ENCODE data around the gene SMIM1.
A peak's percentile ranks its signal among the peaks of the same experiment; 100 is the strongest.
"Not testable (repeated sequence)": the region's sequence is repeated elsewhere in the genome, so short reads cannot be mapped to it uniquely, and the experiment has no call there.

The SMIM1 gene

DNA sequence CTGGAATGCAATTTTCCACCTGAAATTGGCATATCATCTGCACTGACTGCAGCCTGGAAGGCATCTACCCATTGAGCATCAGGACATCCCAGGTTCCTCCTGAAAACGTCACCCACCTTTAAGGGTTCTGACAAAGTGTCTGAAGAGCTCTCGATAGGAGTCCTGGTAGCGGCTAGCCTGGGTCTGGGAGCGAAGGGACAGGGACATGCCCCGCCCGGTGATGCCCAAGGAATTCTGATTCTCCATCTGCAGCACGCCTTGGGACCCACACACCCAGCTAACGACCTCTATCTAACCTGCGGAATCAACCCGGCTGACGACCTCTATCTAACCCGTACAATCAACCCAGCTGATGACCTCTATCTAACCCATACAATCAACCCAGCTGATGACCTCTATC, 33.6 kb upstream of the SMIM1 start:
- DNase-seq, result no peak

DNA sequence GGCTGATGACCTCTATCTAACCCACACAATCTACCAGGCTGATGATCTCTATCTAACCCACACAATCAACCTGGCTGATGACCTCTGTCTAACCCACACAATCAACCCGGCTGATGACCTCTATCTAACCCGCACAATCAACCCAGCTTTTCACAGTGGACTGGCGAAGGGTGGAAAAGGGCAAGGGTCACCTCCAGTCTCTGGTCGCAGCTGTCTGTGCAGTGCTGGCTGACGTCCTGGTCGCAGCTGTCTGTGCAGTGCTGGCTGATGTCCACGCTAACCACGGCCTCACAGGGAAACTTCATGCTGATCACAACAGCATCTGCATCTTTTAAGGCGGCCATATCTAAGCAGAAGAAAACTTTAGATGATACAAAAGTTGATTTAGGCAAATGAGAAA, 32.5 kb upstream of the SMIM1 start:
- no peak for DNase-seq

DNA sequence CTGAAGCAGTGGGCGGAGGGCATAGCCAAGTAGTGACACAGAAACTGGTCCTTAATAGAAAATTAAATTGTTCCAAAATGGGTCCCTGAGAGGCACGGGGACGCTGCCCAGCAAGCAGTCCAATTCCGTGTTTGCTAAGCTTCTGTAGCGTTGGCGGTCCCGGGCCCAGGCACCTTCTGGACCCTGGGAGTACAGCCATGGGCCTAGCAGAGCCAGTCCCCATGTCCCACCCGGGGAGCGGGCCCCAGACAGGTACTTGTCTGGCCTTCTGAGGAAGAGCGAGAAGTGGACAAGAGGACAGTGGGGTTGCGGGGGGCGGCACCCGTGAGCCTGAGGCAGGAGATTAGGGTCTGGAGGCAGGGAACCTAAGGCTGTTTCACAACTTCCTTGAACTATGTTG, 31.8 kb upstream of the SMIM1 start:
- DNase-seq, result no peak

DNA sequence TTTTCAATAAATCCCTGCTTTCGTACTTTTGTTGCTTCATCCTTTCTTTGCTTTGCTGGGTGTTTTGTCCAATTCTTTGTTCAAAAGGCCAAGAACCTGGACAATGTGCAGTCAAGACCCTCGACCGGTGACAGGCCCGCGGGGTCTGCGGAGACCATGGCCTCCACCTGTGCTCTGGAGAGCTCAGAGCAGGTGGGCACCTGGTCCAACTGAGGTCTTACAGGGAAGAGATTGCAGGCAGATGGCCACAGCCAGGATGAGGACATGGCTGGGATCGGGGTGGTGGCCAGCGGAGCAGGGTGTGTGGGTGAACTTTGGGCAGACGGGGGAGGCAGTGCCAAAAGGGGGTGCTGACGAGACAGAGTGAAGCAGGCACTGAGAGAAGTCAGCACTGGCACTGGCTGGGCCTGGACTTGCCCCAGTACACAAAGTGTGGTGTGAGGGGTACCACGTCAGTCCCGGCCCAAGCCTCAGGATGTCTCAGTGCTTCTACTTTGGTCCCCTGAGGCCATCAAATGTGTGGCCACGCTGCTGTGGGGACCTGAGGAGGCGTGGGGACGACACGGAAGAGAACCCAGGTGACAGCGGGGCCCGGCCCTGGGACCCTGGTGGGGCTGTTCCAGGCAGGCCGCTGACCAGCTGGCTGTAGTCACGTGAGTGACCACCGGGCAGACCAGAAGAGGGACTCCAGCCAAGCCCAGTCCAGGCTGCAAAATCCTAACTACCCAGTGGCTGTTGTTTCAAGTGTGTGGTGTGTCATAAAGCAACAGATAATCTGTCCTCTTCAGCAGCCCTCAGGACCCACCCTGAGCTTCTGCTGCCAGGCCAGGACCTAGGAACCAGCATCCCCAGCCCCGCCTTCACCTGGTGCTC, 30.7 kb upstream of the SMIM1 start:
- no peak for DNase-seq

DNA sequence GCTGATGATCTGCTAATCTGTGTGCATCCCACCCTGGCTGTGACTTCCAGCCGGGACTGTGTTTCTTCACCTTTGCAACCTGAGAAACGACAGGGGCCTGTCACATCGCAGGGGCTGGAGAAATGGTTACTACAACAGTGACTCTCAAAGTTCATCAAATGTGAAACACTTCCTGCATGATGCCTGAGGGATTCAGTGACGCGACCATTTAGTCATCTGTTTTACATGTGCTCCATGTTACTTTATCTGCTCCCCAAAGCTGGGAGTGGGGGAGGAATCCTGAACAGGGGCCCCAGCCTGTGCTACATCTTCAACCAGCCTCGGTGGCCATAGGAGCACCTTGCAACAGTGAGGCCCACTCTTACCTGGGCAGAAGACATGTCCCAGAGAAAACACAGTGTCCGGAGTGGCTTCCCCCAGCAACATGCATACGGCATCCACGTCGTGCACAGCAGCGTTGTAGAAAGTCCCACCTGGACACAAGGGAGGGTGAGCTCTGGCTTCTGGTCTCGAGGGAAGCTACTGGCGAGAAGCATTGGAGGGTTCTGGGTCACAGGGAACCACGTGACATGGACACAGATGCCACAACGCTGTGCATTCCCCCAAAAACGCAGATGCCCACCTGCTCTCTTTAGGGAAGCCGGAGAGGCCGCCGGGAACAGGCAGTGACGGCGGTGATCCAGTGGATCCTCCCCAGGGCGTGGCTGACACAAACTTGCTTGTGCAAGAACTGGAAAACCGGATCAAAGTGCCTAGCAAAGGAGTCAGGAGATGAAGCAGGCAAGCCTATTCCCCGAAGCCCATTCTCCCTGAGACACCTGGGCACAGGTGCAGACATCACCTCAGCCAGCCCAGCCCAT, 29.9 kb upstream of the SMIM1 start:
- no peak for DNase-seq

DNA sequence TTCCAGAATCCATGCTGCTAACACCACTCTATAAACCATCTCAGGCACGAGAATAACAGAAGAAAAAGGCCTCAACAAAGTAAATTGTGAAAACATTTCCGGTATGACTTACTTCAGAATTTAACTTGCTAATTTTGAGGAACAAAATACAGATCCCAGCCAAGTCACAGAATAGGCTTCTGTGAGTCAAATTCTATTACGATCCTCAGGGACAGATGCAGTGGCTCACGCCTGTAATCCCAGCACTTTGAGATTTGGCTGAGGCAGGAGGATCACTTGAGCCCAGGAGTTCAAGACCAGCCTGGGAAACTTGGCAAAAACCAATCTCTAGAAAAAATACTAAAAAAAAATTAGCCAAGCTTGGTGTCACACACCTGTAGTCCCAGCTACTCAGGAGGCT, 29.1 kb upstream of the SMIM1 start:
- DNase-seq, result no peak

DNA sequence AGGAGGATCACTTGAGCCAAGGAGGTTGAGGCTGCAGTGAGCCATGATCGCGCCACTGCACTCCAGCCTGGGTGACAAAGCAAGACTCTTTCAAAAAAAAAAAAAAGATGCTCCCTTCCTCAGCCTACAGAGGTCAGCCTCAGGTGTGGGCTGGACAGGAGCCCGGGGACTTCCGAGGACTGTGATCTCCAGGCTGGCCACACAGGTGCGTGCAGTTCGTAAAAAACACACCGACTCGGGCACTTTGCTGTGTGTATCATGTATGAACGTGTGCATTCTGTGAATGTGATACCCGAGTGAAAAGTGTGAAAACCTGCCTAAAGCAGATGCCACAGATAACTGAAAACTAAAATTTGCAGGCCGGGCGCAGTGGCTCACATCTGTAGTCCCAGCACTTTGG, 28.7 kb upstream of the SMIM1 start:
- no peak for DNase-seq

DNA sequence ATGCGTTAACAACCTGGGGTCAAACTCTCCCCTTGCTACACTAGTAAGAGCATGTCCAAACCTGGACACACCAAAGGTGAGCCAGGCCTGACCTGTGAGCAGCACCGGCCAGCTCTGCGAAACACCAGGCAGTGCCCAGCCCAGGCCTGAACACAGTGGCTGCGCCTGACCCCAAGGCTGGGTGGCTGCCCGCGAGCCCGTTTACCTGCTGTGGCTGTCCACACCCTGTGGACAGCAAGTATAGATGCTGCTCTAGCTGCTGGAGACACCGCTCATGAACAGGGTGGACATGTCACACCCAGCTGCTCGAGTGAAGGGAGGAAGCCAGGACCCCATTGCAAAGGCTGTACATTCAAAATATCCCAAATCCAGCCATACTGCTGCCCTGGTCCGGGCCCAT, 27.9 kb upstream of the SMIM1 start:
- DNase-seq, result no peak

DNA sequence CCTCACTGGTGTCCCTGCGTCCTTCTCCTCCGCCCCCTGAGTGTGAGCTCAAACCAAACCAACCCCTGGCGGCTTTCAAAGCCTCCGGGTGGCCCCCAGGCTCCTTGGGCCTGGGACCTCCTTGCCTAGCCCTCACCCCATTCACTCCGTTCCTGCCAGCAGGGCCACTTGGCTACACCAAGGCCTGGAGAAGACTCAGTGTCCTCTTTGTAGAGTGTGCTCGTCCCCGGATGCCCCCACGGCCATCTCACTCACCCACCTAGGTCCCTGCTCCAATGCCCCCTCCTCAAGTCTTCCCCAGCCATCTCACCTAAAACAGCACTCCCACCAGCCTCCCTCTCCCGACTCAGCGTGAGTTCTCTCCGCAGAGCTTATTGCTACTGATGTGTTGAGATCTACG, 27.5 kb upstream of the SMIM1 start:
- no peak for DNase-seq

DNA sequence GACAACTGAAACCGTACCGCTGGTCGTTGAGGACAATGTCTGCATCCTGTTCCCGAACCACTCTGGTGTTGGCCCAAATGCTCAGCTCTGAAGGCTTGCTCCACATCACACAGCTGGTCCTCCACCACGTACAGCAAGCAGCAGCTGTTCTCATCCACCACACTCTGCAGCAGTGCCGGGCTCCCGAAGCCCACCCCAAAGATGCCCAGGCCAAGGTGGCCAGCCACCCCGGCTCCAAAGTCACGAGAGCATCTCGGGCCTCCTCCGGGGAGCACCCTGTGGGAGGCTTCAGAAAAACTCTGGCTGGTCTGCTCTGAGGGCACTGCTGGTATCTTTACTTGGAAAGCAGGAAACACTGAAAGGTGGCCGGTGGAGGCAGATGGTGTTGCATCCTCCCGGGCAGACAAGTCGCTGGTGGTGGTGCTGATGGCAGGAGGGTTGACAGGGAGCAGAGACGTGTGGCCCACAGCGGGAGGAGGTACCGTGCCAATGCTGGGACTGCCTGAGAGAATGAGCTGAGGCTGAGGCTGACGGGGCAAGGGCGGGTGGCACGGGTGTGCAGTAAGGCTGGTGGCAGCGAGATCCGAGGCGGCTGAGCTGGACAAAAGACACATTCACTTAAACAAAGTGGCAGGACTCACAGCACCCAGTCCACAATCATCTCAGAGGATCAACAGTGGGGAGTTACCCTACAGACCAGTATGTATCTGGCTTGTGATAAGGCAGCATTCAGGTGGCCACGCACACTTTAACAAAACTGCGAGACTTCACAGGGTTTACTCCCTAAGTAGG, 26.8 kb upstream of the SMIM1 start:
- no peak for DNase-seq

DNA sequence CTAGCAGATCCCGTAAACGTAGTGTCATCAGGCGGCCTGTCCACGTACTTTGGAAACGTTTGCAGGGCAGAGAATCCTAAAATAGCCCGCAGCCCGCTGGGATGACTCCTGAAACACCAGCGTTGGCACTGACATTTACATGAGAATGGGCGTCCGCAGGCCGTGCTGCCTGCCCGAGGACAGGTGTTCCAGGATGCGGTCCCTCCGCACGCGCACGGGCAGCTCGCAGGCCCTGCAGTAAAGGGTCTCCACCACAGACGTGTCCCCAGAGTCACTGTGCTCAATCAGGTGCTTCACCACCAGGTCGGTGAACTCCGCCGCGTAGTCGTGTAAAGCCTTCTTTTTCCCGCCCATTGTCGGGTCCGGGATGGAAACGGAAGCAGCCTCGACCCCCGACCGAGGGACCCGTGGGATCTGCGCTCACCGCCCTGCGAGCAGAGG, 26.1 kb upstream of the SMIM1 start:
- no peak for DNase-seq

DNA sequence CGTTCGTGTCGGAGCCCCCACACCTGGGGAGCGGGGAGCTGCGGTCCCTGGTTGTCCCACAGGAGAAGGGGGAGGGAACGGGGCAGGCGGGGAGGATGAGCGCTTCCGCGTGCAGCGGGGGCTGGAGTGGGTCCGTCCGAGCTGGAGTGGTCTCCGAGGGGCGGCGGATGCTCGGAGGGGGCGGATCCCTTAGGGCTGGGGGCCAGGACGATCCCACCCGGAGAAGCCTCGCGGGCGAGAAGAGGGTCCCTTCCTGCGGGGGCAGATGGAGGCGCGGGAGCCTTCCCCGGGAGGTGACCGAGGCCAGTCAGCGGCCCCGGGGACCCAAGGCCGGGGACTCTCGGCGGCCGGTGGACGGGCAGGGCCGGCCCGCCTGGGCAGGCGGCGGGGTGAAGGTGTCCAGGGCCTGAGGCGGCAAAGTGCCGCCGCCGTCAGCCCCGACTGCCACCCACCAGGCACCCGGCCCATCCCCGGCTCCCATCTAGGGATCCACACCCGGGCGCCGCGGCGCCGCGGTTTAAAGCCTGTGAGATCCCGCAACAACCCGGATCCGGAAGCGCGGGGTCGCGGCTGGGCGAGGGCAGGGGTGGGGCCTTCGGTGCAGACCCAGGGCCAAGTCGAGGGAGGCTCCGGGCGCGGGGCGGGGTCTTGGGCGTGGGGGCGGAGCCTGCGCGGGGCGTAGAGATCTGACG, 25.6 kb upstream of the SMIM1 start:
- DNase-seq, result peak; percentile 94

DNA sequence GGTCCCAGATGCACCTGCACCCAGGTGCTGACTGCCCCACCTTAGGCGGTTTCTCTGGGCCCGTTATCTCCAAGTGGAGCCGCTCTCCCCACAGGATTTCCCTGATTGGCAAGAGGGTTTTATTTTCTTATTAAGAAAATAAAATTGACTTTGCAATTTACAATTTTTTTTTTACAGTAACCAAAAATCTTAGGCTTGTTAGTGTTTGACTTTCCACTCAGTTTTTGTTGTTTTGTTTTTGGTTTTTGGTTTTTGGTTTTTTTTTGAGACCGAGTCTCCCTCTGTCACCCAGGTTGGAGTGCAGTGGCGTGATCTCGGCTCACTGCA, 25.1 kb upstream of the SMIM1 start:
- DNase-seq, result no peak

DNA sequence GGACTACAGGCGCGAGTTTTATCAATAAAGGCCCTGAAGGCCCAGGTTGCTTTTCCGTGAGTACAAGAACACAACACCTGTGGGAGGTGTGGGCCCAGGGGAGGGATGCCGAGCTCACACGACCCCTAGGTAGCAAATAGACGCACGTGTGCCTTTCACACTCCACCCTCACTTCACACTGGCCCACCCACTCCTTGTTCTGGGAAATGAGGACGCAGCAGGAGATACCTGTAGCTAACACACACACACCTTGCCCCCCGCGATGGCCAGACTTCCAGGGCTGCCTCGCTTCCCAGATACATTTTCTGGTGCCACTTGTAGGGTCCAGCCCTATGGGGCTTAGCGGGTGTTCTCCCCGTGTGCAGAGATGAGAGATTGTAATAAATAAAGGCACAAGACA, 24.6 kb upstream of the SMIM1 start:
- no peak for DNase-seq

DNA sequence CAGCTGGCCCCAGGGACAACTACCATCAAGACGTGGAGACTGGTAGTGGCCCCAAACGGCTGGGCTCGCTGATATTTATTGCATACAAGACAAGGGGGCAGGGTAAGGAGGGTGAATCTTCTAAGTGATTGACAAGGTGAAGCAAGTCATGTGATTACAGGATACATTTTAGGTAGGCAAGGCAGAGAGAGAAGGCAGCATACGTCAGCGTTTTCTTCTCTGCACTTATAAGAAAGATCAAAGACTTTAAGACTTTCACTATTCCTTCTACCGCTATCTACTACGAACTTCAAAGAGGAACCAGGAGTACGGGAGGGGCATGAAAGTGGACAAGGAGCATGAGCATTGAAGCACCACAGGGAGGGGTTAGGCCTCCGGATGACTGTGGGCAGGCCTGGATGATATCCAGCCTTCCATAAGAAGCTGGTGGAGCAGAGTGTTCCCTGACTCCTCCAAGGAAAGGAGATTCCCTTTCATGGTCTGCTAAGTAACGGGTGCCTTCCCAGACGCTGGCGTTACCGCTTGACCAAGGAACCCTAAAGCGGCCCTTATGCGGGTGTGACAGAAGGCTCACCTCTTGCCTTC, 24.1 kb upstream of the SMIM1 start:
- DNase-seq, result not testable (repeated sequence)

DNA sequence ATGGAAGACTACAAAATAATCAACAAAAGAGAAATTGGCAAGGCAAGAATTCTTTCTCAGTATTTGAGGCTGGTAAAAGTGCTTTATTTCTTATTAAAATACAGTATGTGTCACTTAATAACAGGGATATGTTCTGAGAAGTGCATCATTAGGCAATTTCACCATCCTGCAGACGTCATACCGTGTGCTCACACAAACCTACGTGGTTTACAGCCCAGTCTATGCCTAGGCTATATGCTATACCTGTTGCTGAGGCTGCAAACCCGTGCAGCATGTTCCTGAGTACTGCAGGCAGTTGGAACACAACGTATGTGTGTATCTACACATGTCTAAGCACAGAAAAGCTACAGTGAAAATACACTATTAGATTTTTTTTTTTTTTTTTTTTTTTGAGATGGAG, 23.0 kb upstream of the SMIM1 start:
- DNase-seq, result no peak

DNA sequence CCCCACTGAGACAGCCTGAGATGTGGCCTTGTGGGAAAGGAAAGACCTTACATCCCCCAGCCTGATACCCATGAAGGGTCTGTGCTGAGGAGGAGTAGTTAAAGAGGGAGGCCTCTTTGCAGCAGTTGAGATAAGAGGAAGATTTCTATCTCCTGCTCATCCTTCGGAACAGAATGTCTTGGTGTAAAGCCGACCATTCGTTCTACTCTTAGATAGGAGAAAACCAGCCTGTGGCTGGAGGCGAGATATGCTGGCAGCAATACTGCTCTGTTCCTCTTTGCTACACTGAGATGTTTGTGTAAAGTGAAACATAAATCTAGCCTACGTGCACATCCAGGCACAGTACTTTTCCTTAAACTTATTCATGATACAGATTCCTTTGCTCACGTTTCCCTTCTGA, 21.8 kb upstream of the SMIM1 start:
- DNase-seq, result no peak

DNA sequence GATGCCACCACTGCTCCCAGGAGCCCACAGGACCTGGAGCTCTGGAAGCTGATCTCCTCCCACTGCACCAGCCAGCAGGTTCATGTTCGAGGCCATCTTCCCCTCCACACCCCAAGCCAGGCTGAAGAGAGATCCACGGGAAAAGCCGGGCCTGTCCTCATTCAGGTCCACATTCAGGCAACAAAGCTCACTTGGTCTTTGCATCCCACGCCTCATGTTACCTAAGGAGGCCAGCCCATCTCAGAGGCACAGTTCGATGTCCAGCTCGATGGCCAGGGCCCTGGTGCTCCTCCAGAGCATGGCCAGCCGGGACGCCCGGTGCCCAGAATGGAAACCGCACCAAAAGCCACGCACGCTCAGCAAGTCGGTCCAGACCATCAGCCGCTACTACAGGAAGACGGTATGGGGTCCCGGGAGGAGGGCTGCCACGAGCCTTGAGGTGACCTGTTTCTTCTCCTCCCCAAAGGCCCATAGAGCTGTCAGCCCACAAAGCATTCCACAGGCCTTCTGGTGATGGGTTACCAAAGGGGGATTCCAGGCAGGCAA, 20.1 kb upstream of the SMIM1 start, which contains the start of gene CCDC27:
Gene CCDC27, plus strand, starts transcription at position 51 of the 546 bp plus-strand sequence. Its CDS starts 32 bp downstream, at position 83.
- no peak for DNase-seq

DNA sequence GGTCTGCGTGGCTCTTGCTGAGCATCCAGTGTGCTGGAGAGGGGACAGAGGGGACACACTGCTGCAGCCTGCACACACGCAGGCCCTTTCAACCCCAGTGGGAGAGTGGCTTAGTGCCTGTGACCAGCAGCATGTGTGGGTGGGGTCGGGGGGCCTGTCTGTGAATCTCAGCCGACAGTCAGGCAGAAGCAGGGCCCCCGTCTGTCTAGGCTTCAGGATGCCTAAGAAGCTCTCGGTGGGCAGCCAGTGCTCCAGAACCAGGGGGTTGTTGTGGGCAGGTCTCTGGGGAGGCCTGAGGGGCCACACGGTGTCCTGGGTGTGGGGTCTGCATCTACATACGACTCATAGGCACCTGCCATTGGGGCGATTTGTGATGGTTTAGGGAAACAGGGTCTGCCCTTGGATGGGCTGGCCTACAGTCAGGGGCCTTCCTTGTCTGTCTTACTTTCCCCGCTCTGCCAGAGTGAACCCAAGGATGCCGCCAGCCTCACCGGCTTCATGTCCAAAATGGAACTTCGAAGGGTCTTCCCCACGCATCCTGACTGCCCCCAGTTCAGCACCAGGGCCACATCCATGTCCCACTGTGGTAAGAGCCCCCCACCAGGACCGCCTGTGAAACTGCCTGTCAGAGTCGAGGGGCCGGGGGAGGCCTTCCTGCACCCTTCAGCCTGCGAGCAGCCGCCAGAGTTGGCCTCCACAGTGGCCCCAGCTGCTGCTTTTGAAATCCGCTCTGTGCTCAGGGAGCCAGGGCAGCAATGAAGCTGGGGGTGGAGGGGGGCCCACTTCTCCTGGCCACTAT, 18.7 kb upstream of the SMIM1 start:
- DNase-seq, result no peak

DNA sequence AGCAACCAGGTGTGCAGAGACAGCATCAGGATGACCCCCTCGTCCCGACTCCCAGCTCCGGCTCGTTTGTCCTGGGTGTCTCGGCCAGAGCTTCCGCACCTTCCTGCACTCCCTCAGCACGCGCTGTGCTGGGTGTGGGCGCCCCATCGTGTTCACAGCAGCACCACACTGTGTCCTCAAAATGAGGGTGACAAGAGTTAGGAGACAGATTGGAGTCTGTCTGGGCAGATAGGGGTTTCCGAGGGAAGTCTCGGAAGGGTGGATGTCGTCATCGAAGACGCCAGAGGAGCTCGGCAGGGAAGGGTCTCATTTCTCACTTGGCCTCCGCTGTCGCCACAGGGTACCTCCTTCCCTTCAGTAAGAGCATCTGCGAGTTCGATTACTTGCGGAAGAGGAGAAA, 16.2 kb upstream of the SMIM1 start:
- no peak for DNase-seq

DNA sequence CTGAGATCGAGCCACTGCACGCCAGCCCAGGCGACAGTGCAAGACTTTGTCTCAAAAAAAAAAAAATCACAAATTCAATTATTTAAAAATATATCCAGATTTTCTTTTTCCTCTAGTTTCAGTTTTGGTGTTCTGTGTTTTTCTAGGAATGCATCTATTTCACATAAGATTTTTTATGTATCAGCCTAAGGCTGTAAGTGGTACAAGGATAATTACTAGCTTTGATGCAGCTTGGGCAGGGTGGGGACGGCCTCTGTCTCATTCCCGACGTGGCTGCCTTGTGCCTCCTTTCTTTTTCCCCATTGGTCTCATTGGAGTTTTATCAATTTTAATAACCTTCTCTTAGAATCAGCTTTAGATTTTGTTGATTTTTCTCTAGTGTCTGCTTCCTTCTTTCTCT, 13.4 kb upstream of the SMIM1 start:
- DNase-seq, result no peak
